Panc1 (cell line): ENCODE measurements around the gene HOXA2. TPM values are rescaled to one million over a fixed set of nuclear protein-coding genes. Genes with fewer than 3 reads are reported as not detected.
A peak's percentile ranks its signal among the peaks of the same experiment; 100 is the strongest.

Experiments used
- ATAC-seq: fragments of 200-7000 bp; cut with Tn5 transposase; 2 replicates; pipeline ENCODE4 v1.9.1; 2020; ENCODE audit warnings: mild to moderate bottlenecking, moderate library complexity
- BruUV-seq: library from RNA; stranded (reverse); fragments of 400-500 nt; replicated peaks from 2 replicates; lab custom pipeline; 2021; lab: Mats Ljungman, UMichigan
- CTCF ChIA-PET: fragments of 300-600 bp; sonication (Branson Sonifier 250); formaldehyde crosslinking; loops from one replicate; lab custom pipeline; 2022; ENCODE audit warnings: antibody characterized with exemption; lab: Charles Lee
- POLR2A ChIA-PET: fragments of 300-600 bp; sonication (Branson Sonifier 250); formaldehyde crosslinking; loops from one replicate; lab custom pipeline; 2022; ENCODE audit warnings: antibody characterized with exemption; lab: Charles Lee
- DNase-seq: peaks from one replicate; pipeline ENCODE4 v3.0.0-alpha.2; 2010; ENCODE audit warnings: low read depth, low spot score
- H3K27ac ChIP-seq: 2 replicates; pipeline ENCODE4 v1.5.1; 2011; ENCODE audit warnings: mild to moderate bottlenecking, low read length, inconsistent platforms
- H3K27me3 ChIP-seq: fragments of 200-500 bp; sonication (Bioruptor generic); 2 replicates; pipeline ENCODE4 v1.6.0; 2014; ENCODE audit warnings: low read length, inconsistent platforms; ENCODE audit not compliant: control insufficient read depth, insufficient read depth
- H3K36me3 ChIP-seq: fragments of 200-500 bp; sonication (Bioruptor generic); 2 replicates; pipeline ENCODE4 v1.5.1; 2014; ENCODE audit warnings: inconsistent platforms, mild to moderate bottlenecking, low read length, moderate library complexity; ENCODE audit not compliant: control insufficient read depth, insufficient read depth
- H3K4me1 ChIP-seq: 2 replicates; pipeline ENCODE4 v1.5.1; 2011; ENCODE audit warnings: inconsistent platforms, mild to moderate bottlenecking, low read length, moderate library complexity; ENCODE audit not compliant: control insufficient read depth, insufficient read depth
- H3K4me3 ChIP-seq, 2 experiments: 2 replicates each; pipeline ENCODE4 v1.5.1; 2011 to 2012; ENCODE audit warnings: low read depth in 2 of 2, low read length in 2 of 2, mild to moderate bottlenecking in 2 of 2, inconsistent platforms in 1 of 2, moderate library complexity in 1 of 2
- H3K9me3 ChIP-seq: fragments of 200-500 bp; sonication (Bioruptor generic); 2 replicates; pipeline ENCODE4 v1.5.1; 2014; ENCODE audit warnings: low read depth, mild to moderate bottlenecking, inconsistent platforms, low read length, moderate library complexity; ENCODE audit not compliant: control insufficient read depth, insufficient read depth
- POLR2AphosphoS5 ChIP-seq: IDR thresholded peaks from 2 replicates; pipeline ENCODE4 v1.6.1; 2012; ENCODE audit warnings: mild to moderate bottlenecking, low read depth, low read length, moderate library complexity
- SIN3A ChIP-seq: IDR thresholded peaks from 2 replicates; pipeline ENCODE4 v1.6.1; 2012; ENCODE audit warnings: low read depth, mild to moderate bottlenecking, low read length, moderate library complexity, borderline replicate concordance; ENCODE audit not compliant: insufficient read depth
- TCF7L2 ChIP-seq: IDR thresholded peaks from 2 replicates; pipeline ENCODE4 v1.6.1; 2011; ENCODE audit warnings: mild to moderate bottlenecking, low read depth, low read length, inconsistent platforms
- in situ Hi-C: cut with HindIII; loops from 2 replicates; pipeline ENCODE4 v1.10.0; 2016; ENCODE audit warnings: low sequenced_read_pairs, low pct_unique_long_range_greater_than_20kb
- intact Hi-C: fragments of 100-400 bp; cut with micrococcal nuclease; formaldehyde crosslinking; loops from one replicate; pipeline ENCODE4 v1.10.0; 2022; ENCODE audit not compliant: unreplicated experiment
- total RNA-seq: library from RNA; stranded (reverse); gene quantifications from one replicate; pipeline ENCODE4 v1.2.1, GENCODE V29; 2021; ENCODE audit not compliant: unreplicated experiment
- TF ChIP-seq, protein P1 (sequence below): fragments of 450-650 bp; IDR thresholded peaks from 2 replicates; pipeline ENCODE4 v1.5.1; 2017; ENCODE audit warnings: mild to moderate bottlenecking
- TF ChIP-seq, protein P2 (sequence below), 2 experiments: IDR thresholded peaks; 2 replicates each; pipeline ENCODE4 v1.6.1; 2011 to 2012; ENCODE audit warnings: low read depth in 2 of 2, control low read depth in 1 of 2, low read length in 1 of 2, mild to moderate bottlenecking in 1 of 2, moderate library complexity in 1 of 2; ENCODE audit not compliant: insufficient read depth in 1 of 2

The HOXA2 gene
- total RNA-seq, 1 experiment from 2014 or later: 2.9 TPM

DNA sequence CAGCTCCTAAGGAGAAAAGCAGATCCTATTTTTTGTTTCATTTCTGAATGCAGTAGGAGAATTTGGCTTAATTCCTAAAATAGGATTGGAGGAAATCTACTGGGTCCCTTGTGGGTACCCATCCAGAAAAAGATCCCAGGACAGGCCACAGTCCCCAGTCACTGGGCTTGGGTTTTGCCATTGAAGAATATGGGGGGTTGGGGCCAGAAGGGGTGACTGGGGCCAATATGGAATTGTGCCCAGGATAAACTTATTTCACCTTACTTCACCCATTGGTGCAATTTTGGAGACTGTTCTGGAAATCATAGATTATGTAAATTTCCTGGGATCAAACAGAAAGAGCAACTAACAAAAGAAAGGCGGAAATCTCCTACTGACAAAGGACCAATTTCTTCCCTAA is 36.0 kb upstream of the HOXA2 start:
- peak overlapping the region; percentile 5; the same call in 1 of the 2 replicates for H3K27ac ChIP-seq
- no peak overlapping the region for H3K4me3 ChIP-seq
- no peak for ATAC-seq
- intact Hi-C loops (no loop called here), in situ Hi-C loops (no loop called here)
- peaks cover 56% of the 10 kb centered on the region for H3K4me1 ChIP-seq
- BruUV-seq: no TSS peak
- no peaks in the 10 kb centered on the region for H3K27me3 ChIP-seq
- CTCF ChIA-PET: no interaction called here
- no peak for DNase-seq
- H3K36me3 ChIP-seq: no peaks in the 10 kb centered on the region
- POLR2A ChIA-PET: no interaction called here
- TF ChIP-seq TCF7L2 (no peak), POLR2AphosphoS5 (no peak), SIN3A (no peak)
- TF ChIP-seq, protein P1, sequence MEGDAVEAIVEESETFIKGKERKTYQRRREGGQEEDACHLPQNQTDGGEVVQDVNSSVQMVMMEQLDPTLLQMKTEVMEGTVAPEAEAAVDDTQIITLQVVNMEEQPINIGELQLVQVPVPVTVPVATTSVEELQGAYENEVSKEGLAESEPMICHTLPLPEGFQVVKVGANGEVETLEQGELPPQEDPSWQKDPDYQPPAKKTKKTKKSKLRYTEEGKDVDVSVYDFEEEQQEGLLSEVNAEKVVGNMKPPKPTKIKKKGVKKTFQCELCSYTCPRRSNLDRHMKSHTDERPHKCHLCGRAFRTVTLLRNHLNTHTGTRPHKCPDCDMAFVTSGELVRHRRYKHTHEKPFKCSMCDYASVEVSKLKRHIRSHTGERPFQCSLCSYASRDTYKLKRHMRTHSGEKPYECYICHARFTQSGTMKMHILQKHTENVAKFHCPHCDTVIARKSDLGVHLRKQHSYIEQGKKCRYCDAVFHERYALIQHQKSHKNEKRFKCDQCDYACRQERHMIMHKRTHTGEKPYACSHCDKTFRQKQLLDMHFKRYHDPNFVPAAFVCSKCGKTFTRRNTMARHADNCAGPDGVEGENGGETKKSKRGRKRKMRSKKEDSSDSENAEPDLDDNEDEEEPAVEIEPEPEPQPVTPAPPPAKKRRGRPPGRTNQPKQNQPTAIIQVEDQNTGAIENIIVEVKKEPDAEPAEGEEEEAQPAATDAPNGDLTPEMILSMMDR: no peak
- TF ChIP-seq, protein P2, sequence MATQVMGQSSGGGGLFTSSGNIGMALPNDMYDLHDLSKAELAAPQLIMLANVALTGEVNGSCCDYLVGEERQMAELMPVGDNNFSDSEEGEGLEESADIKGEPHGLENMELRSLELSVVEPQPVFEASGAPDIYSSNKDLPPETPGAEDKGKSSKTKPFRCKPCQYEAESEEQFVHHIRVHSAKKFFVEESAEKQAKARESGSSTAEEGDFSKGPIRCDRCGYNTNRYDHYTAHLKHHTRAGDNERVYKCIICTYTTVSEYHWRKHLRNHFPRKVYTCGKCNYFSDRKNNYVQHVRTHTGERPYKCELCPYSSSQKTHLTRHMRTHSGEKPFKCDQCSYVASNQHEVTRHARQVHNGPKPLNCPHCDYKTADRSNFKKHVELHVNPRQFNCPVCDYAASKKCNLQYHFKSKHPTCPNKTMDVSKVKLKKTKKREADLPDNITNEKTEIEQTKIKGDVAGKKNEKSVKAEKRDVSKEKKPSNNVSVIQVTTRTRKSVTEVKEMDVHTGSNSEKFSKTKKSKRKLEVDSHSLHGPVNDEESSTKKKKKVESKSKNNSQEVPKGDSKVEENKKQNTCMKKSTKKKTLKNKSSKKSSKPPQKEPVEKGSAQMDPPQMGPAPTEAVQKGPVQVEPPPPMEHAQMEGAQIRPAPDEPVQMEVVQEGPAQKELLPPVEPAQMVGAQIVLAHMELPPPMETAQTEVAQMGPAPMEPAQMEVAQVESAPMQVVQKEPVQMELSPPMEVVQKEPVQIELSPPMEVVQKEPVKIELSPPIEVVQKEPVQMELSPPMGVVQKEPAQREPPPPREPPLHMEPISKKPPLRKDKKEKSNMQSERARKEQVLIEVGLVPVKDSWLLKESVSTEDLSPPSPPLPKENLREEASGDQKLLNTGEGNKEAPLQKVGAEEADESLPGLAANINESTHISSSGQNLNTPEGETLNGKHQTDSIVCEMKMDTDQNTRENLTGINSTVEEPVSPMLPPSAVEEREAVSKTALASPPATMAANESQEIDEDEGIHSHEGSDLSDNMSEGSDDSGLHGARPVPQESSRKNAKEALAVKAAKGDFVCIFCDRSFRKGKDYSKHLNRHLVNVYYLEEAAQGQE (IDR thresholded peaks at IDR 0.05; ENCODE audit: insufficient read depth in 1 of 2, low read depth in 2 of 2, low read length in 1 of 2): no peak
- H3K9me3 ChIP-seq: no peaks in the 10 kb centered on the region

DNA sequence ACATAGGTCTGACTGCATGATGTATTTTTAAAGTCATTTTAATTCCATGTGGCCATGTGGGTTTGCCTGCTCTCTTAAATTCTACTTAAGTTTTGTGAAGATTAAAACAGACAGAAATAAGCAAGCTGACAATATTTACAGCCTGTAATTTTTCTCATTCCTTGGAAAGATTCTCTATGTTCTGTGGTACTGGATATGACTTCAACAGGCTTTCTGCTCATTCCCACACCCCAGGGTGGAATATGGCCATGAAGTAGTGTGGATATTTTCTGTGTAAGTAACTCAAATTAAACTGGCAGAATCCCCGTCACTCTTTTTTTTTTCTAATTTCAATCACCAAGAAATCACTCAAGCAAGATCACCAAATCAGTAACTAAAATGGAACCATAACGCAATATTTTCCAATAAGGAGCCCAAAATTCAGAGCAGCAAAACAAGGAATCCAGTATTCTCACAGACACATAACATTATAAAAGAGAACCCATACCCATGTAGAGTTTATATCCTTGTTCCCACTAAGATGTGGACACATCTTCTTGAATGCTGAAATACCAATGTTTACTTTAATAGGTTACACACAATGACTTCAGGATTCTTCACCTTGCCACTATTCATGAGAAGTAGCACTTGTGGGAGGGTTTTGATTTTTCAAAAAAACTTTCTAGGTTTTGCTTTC is 35.3 kb upstream of the HOXA2 start:
- in situ Hi-C loops: no loop called here
- Histone ChIP-seq H3K4me3 (no peak overlapping the region), H3K27me3 (no peaks in the 10 kb centered on the region), H3K4me1 (peaks cover 63% of the 10 kb centered on the region), H3K9me3 (no peaks in the 10 kb centered on the region), H3K27ac (peak overlapping the region; percentile 98), H3K36me3 (no peaks in the 10 kb centered on the region)
- BruUV-seq: no TSS peak
- TF ChIP-seq TCF7L2 (no peak), SIN3A (no peak), POLR2AphosphoS5 (no peak)
- TF ChIP-seq, protein P1: no peak
- TF ChIP-seq, protein P2 (IDR thresholded peaks at IDR 0.05; ENCODE audit: insufficient read depth in 1 of 2, low read depth in 2 of 2, low read length in 1 of 2): no peak
- intact Hi-C loops: no loop called here
- DNase-seq (no peak), ATAC-seq (no peak)
- POLR2A ChIA-PET: no interaction called here
- CTCF ChIA-PET: no interaction called here
